Activated CD4-positive, CD25-positive, alpha-beta regulatory T cell treated with anti-CD3 and anti-CD28 coated beads, Interleukin-2, amount 50 U/mL, for 72 hours (primary cell): ENCODE results near the gene LEKR1.

ENCODE experiments used
- DNase-seq: peaks from one replicate; pipeline ENCODE4 v3.0.0; 2021

LEKR1 gene

DNA sequence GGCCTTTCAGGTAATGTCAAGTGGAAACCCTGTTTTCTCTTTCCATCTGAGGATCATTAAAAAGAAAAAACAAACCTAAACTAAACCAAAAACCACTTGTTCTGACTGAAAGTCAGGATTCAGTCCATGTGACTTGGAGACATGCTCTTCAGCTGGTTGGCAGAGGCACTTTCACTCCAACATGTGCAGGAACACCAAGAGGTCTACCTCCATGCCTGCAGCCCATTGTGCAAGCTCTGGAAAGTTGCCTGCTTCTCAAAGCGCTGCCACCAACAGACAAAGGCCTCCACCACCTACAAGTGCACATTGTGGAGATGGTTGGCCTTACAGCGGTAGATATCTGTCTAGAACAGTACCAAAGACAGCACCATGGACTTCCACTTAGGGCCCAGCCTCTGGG lies 161.8 kb downstream of the LEKR1 start:
- DNase-seq: no peak

DNA sequence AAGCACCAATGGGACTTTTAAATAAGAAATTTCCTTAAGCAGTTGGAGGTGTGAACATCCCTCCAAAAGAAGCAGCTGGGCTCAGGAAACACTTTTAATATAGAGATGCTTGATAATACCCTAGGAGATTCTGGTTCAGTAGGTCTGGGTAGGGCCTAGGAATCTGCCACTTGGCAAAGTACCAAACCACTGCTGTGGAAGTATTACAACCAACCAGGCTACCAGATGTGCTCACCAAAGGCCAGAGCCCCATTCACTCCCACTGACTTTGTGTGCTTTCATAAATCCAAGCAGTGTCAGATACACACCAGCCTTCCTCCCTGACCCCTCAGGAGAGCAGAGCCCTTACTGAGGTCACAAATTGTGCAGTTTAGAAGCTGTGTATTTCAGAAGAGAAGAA lies 171.2 kb downstream of the LEKR1 start:
- no peak for DNase-seq

DNA sequence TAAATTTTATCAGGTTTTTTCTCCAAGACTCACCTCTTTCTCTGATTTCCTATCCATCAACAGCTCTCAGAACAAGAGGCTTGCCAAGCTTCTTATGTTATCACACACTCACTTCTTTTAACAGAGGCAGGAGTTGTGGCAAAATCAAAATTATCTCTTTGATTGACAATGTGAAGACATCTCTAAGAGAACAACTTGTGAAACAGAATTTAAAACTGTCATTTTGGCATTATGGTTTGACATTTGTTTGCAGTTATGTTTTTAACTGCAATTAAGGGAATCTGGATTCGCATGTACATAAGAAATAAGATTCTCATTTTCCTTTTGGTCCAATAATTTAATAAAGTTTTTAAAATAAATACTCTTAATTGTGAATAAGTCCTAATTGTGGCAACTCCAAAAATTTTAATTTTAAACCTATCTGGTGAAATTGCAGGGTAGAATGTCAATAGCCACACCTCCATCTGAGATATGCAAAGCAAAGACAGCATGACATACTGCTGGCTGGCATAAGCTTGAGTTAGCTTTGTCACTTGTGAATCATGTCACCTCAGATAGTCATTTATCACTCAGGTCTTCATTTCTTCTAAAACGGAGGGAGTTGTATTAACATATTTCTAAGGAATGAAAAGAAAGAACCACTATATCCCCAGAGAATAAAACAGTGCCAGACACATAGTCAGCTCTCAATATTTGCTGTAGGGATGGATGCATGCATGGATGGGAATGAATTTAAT lies 175.2 kb downstream of the LEKR1 start:
- DNase-seq: no peak

DNA sequence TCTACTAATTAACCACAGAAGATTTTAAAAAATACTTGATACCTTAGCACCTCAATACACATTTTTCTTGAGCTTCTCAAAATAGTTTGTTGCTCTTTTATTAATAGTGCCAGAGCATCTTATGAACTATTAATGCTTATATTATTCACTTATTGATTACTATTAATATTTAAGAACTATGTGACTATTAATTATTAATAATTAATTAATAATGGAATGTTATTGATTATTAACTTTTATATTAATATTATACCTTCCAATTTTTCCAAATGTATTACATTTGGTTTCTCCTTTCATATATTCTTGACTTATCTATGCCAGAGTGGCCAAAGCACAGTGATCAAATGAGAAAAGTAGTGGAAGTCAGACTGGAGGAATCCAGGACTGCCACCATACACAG lies 195.5 kb downstream of the LEKR1 start:
- DNase-seq: no peak

DNA sequence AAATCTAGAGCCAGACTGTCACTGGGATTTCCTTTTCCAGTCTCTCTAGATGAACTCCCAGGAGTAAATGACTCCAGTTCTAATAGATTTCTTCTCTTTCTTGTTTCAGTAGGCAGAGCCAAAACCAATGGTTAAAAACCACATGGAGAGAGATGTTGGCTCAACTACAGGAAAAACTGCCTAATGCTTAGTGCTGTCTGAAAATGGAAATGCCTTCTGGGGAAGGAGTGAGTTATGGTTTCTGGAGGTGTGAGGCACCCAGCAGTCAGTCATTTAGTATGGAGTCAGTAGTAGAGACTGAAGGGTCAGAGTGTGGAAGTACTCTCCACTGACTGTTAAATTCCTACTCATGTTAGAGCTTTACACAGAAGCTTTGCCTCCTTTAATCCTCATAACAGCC lies 197.1 kb downstream of the LEKR1 start:
- DNase-seq: no peak

DNA sequence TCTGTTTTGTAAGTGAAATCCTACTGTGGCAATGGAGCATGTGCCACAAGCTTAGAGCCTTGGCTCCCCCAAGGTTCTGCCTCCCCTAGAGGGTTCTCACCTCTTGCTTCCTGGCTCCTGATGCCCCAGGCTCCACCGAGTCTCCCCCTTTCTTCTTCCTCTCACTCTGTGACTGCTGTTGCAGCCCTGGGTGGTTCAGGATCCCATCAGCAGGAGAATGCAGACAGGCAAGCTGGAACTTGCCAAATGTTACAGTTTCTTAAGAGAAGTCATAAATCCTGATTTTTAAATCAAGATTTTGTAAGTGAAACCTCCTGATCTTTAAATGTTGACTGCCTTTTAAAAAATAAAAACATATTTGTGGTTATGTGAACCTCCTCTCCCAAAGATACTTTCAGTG lies 199.9 kb downstream of the LEKR1 start:
- DNase-seq: no peak

DNA sequence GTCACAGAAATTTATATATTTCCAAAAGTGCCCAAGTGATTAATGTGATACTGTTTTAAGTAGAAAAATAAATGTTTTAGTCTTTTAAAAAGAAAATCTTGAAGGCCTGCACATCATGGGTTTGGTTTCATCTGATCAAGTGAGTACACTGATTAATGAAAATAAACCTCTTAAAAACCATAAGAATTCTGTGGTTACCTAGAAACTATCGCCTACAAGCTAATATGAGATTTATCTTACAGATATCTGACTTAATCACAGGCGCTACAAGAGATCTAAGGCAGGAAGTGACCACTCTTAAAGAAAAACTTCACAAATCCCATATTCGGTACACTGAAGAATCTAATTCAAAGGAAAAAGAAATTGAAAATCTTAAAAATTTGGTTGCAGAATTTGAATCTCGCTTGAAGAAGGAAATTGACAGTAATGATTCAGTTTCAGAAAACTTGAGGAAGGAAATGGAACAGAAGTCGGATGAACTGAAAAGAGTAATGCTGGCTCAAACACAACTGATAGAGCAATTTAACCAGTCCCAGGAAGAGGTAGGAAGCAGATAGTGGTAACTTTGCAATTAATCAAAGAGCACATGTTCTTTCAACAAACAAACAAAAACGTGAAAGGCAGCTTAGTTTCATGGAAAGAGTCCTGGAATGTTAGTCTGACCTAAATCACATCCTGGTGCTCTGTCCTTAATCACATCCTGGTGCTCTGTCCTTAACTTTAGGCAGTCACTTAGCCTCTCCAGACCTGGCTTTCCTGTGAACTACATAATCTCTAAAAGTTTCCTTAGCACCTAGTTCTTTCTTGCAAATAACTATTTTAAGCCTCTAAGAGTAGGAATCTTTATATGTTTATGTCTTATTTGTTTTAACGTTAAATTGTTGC lies 201.9 kb downstream of the LEKR1 start:
- no peak for DNase-seq

DNA sequence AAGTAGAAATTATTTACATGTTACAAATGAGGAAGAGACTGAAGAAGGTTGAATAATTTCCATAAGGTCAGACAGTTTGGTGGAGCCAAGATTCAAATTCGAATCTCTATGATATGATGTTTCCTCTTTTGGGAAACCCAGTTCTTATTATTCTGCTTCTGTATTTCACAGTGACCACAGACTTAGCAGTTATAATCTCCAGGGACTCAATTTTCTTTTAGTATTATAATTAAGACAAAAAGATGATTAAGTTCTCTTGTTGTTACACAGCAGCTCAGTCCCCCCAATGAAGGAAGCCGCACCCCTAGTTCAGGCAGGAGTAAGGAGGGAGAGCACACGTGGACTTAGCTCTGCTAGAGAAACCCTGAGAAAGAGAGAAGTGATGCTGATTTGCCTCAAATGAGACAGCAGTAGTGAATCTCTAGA lies 203.2 kb downstream of the LEKR1 start:
- no peak for DNase-seq

DNA sequence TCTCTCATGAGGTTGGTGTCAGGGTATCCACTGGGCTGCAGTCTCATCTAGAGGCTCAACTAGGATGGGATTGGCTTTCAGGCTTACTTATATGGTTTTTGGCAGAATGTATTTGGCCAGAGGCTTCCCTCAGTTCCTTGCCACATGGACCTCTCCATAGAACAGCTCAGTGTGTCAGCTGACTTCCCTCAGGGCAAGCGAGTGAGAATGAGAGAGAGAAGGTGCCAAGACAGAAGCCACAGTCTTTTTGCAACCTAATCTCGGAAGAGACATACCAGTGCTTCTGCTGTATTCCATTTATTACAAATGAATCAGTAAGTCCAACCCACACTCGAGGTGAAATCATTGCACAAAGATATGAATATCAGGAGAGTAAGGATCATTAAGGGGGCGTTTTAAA lies 204.6 kb downstream of the LEKR1 start:
- no peak for DNase-seq

DNA sequence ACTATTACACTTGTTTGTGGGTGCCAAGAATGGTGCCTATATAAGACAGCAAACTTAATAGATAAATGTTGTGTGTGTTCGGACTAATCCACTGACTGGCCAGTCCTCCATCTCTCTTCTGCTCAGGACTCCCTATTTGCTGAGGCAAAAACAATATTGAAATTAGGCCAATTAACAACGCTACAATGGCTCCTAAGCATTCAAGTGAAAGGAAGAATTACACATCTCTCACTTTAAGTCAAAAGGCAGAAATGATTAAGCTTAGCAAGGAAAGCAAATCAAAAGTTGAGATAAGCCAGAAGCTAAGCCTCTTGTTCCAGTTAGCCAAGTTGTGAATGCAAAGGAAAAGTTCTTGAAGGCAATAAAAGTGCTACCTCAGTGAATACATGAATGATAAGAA lies 206.8 kb downstream of the LEKR1 start:
- DNase-seq: no peak

DNA sequence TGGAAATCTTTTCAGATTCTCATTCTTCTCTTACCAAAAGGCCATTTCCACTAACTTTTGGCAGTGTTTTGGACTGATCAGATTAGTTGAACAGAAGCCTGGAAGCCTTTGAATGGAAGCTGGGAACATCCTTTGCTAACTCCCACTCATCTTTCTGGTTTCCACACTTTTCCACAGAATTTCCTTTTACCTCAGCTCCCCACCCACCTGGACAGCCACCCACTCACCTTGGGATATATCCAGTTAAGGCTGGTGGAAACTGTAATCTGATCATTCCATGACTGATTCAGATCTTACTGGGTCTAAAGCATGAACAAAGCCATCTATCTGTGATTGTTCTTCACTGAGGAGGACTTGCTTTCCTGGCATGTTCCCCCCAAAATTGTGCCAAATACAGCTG lies 214.3 kb downstream of the LEKR1 start:
- DNase-seq: no peak

DNA sequence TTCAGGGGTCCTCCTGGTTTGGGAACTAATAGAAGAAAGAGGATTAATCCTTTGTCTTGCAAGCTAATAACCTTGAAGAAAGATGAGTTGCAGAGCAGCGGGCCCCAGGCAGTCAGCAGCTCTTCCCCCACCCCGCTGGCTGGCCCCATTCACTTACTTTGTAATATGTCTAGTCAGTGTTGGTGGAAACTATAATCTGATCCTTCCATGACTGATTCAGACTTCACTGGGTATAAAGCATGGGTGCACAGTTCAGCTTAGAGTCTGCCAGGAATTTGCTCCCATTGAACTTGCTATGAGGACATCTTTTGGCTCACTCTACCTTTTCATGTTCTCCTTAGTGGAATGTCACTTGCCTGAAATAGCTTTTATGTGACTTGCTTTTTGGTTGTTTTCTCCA lies 216.1 kb downstream of the LEKR1 start:
- no peak for DNase-seq

DNA sequence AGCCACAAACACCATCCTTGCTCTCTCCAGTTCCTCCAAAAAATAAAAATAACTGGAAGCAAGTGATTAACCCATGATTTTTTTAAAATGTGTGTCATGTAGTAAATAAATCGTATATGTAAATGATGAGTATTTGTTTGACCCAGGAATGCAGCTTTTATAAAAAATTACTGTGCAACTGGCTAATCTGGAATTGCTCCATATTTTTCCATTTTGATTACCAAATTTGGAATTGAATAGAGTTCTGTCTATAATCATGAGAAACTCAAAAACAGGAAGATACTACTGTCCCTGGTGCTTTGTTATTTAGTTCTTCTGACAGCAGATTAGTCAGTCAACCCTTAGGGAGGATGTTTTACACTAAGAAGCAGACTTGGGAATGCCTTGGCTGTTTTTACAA lies 217.6 kb downstream of the LEKR1 start:
- DNase-seq: no peak

DNA sequence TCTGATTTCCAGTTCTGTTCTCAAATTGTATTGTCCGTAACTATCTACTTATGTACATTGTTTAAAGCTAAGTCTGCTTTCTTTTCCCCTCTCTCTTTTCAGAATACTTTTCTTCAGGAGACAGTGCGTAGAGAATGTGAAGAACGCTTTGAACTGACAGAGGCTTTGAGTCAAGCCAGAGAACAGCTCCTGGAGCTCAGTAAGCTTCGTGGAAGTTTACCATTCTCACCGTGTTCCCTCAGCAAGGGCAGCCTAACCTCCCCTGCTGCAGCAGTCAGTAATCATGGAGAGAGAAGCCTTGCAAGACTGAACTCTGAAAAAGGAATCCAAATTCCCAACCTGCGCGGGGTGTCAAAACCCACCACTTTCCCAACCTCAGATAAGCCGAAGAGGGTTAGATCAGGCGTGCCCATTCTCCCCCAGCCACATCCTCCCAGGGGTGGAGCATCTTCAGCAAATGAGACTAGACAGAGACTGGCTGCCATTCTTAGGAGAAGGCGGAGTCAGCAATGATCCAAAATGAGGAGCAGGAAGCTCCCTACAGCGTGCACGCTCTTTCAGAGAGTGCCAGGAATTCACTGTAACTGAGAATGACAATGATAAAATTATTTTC lies 219.2 kb downstream of the LEKR1 start:
- DNase-seq: no peak

DNA sequence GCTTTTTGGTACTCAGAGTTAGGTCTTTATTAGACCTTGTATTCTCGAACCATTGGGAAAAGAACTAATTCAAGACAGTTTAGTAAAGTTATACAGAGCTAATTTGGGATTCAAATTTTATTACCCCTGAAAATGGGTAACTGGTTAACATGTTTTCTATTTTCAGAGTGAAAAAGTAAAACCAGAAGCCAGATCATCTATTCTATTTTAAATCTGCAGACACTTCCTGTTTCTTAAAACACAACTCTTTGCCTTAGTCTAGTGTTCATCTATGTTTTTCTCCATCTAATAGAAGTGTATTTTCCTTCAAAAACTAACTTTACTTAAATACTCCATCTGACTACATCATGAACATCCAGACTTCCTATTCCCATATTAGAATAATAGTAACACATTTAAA lies 220.4 kb downstream of the LEKR1 start:
- no peak for DNase-seq

DNA sequence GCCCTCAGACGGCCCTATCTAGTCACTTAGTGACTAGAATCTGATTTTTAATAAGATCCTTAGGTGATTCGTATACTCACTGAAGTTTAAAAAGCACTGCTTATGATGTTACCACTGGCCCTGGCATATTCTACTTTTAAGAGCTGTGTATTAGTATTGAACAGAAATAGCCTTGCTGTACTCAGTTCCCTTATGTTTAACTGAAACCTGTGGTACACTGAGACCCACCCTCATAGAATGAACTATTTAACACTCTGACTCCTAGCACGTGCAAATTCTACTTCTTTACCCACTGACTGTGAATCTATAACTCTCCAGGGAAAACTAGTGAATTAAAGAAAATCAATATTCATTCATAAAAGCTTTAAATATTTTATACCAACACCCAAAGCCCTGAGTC lies 224.9 kb downstream of the LEKR1 start:
- no peak for DNase-seq

DNA sequence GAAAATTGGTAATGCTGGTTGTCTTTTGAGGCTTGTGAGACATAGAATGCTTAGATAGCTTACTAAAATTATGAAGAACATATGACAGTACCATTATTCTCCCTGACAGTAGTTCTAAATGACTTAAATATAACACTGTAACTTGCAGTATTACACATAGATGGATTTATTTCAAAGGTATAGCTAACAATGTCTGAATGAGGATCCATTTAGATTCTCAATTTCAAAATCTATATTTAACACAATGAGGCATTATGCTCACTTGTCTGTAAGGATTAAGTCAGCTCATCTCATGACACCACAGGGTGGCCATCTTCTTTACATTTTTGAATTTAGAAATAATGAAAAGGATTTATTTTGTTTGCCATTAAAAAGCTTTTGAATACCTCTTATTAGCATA lies 225.4 kb downstream of the LEKR1 start:
- no peak for DNase-seq

DNA sequence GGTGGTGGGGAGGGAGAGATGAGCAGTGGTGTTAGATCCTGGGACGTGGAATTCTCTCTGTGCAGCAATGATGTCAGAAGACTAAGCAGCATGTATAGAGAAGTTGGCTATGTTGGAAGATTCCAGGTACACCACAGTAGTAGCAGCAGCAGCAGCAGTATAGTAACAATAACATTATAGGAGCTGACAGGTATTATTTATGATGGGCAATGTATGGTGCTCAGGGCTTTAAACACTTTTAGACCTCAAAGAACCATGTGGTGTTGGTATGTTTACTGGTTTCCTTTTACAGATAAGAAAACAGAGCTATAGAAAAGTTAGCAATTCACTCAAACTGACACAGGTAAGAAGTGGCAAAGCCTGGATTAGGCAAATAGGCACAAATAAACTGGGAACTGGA lies 229.9 kb downstream of the LEKR1 start:
- no peak for DNase-seq

DNA sequence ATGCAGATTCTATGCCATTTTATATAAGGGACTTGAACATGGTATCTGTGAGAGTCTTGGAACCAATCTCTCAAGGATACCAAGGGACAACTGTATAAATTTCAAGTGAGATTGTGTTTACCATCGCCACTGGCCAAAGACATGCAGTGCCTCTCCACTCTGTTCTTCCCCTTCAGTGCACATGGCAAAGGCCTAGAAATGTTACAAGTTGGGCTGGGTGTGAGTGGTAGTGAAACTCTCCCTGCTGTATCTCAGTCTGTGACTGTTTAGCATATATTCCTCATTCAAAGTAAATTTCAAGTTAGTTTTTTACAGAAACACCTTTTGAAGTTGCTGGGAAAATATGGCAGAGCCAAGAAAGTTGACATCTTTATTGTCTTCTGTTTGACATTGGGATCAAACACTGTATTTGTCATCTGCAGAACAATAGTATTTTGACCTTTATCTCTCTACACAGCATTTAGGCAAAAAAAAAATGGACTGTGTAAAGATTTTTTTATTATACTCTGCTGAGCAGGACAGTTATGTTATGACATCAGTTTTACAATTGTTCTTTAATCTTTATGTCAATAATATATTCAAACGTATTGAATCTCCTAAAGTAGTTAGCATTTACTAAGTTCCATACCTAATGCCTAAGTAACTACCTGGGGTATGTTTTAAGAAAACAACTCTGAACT lies 232.4 kb downstream of the LEKR1 start:
- no peak for DNase-seq

DNA sequence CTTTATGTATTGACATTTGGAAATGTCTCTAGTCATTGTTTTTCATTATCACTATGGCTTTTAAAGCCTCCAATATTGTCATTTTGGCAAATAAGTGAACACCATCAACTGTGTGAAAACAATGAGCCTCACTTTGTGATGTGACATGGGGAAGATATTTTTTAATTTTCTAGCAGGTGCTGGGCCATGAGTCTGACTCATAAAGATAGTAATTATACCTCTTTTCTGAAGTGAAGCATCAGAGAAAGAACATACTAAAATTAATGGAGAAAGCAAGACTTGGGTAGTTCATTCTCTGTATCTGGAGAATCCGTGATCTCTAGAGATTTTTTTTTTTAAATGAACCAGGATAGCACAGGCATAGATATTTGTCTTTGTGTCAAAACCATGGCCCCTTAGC lies 233.0 kb downstream of the LEKR1 start:
- DNase-seq: no peak

DNA sequence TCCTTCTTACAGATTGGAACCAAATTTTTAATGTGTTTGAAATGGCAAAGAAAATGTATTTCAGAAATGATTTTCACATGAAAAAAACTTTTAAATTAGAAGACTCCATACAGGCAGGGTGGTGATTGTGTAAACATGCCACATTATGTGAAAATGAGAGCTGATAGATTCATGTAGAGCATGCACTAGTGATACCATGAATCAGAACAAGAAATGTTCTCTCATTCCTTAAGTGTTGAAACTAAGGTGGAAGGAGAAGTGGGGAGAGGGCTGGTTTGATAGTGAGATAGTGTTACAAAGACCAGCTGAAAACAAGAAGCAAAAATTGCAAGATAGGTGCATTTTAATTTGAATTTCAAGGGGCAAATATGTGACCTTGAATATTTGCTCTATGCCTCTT lies 233.5 kb downstream of the LEKR1 start:
- no peak for DNase-seq

DNA sequence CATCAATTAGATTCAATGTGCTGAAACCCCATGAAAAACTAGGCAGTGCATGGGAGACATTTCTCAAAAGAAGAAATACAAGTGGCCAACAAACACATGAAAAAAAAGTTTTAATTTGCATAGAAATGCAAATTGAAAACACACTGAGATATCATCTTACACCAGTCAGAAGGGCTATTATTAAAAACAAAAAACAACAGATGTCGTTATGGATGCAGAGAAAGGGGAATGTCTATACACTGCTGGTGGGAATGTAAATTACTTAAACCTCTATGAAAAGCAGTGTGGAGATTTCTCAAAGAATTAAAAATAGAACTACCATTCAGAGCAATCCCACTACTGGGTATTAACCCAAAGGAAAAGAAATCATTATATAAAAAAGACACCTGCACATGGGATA lies 235.1 kb downstream of the LEKR1 start:
- DNase-seq: no peak

DNA sequence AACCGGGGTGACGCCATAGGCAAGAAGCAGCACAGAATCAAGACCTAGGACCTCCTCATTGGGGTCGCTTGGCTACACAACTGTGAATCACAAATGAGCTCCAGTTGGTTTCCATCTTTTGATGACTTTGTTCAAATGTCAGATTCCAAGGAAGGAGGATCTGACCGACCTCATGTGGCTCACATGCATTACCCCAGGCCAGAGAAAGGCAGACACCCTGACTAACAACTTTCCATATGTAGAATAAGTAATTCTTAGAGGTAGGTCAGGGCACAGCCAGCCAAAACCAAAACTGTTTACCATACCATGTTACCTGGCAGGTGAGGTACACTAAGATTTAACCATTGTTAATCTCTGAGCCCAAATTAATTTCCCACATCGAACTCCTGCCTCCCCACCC lies 237.3 kb downstream of the LEKR1 start:
- no peak for DNase-seq

DNA sequence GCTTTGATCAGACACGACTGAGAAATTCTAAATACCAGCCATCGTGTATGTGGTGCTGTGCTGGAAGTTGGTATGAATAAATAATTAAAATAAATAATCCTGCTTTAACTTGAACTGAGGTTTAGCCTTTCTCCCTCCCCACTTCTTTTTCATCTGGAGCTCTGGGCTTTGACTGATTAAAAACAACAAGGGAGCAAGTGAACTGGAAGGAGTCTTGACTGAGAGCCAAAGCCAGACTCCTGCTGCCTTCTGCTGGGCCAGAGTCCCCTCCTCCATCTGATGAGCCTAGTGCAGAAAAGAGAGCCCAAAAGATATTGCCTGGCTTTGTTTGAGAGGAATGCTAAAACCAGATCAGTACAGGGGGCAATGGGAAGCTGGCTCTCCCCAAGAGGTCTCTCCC lies 237.8 kb downstream of the LEKR1 start:
- DNase-seq: no peak
